ENCODE results near the gene FSTL4.

The FSTL4 gene

GRCh38 chr5:133384903-133385302 lies 227.4 kb downstream of the FSTL4 start:
- Histone ChIP-seq H3K9me3 (replicated peaks; ENCODE audit: insufficient read depth, low read length) (no peaks in the 10 kb centered on the region), H3K4me1 (ENCODE audit: low read length) (no peaks in the 10 kb centered on the region), H3K4me3 (ENCODE audit: low read length) (no peak overlapping the region), H3K79me2 (ENCODE audit: low read length) (no peaks in the 10 kb centered on the region), H3K9me2 (replicated peaks; ENCODE audit: insufficient read depth, low read length) (no peaks in the 10 kb centered on the region), H3K9ac (ENCODE audit: low read length) (no peak overlapping the region), H3K27me3 (replicated peaks; ENCODE audit: insufficient read depth, low read length) (no peaks in the 10 kb centered on the region), H4K20me1 (ENCODE audit: insufficient read depth, low read length) (no peaks in the 10 kb centered on the region), H3F3A (ENCODE audit: insufficient read depth, low read length) (no peaks in the 10 kb centered on the region), H3K4me2 (ENCODE audit: low read depth, low read length) (no peak overlapping the region), H3K36me3 (replicated peaks; ENCODE audit: insufficient read depth, low read length) (no peaks in the 10 kb centered on the region), H2AFZ (ENCODE audit: low read length) (no peak overlapping the region), H3K27ac (ENCODE audit: low read length) (no peak overlapping the region)
- TF ChIP-seq, protein P1, sequence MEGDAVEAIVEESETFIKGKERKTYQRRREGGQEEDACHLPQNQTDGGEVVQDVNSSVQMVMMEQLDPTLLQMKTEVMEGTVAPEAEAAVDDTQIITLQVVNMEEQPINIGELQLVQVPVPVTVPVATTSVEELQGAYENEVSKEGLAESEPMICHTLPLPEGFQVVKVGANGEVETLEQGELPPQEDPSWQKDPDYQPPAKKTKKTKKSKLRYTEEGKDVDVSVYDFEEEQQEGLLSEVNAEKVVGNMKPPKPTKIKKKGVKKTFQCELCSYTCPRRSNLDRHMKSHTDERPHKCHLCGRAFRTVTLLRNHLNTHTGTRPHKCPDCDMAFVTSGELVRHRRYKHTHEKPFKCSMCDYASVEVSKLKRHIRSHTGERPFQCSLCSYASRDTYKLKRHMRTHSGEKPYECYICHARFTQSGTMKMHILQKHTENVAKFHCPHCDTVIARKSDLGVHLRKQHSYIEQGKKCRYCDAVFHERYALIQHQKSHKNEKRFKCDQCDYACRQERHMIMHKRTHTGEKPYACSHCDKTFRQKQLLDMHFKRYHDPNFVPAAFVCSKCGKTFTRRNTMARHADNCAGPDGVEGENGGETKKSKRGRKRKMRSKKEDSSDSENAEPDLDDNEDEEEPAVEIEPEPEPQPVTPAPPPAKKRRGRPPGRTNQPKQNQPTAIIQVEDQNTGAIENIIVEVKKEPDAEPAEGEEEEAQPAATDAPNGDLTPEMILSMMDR (IDR thresholded peaks at IDR 0.05; ENCODE audit: low read length), result no peak
- TF ChIP-seq EZH2 (optimal IDR thresholded peaks at IDR 0.05; ENCODE audit: low read depth, low read length) (no peak), EZH2phosphoT487 (IDR thresholded peaks at IDR 0.05; ENCODE audit: low read length) (no peak)
- DNase-seq, result no peak

GRCh38 chr5:133384120-133384855 lies 228.1 kb downstream of the FSTL4 start:
- Histone ChIP-seq H3K79me2 (ENCODE audit: low read length) (no peaks in the 10 kb centered on the region), H3K27ac (ENCODE audit: low read length) (no peak overlapping the region), H3K9me2 (replicated peaks; ENCODE audit: insufficient read depth, low read length) (no peaks in the 10 kb centered on the region), H3K9ac (ENCODE audit: low read length) (no peak overlapping the region), H4K20me1 (ENCODE audit: insufficient read depth, low read length) (no peaks in the 10 kb centered on the region), H3K4me1 (ENCODE audit: low read length) (no peaks in the 10 kb centered on the region), H3K4me2 (ENCODE audit: low read depth, low read length) (no peak overlapping the region), H2AFZ (ENCODE audit: low read length) (no peak overlapping the region), H3F3A (ENCODE audit: insufficient read depth, low read length) (no peaks in the 10 kb centered on the region), H3K36me3 (replicated peaks; ENCODE audit: insufficient read depth, low read length) (no peaks in the 10 kb centered on the region), H3K27me3 (replicated peaks; ENCODE audit: insufficient read depth, low read length) (no peaks in the 10 kb centered on the region), H3K4me3 (ENCODE audit: low read length) (no peak overlapping the region), H3K9me3 (replicated peaks; ENCODE audit: insufficient read depth, low read length) (no peaks in the 10 kb centered on the region)
- no peak for TF ChIP-seq EZH2phosphoT487 (IDR thresholded peaks at IDR 0.05; ENCODE audit: low read length)
- no peak for TF ChIP-seq EZH2 (optimal IDR thresholded peaks at IDR 0.05; ENCODE audit: low read depth, low read length)
- TF ChIP-seq, protein P1 (IDR thresholded peaks at IDR 0.05; ENCODE audit: low read length), result no peak
- DNase-seq, result no peak

DNA sequence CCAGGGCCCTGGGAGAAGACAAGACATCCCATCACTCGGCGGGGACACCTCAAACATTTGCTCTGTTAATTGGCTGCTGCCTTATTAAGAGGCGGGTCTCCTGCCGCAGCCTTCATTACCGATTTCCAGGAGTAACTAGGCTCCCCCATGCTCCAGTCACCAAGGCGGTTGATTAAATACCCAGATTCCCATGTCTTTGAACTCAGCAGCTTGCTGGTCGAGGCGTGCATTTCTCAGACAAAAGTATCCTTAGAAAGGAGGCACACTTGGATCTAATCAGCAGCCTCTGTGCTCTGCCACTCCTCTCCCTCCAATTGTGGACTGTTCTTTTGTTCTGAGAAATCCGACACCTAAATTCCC lies 228.8 kb downstream of the FSTL4 start:
- Histone ChIP-seq H3F3A (ENCODE audit: insufficient read depth, low read length) (no peaks in the 10 kb centered on the region), H3K27me3 (replicated peaks; ENCODE audit: insufficient read depth, low read length) (no peaks in the 10 kb centered on the region), H3K9me3 (replicated peaks; ENCODE audit: insufficient read depth, low read length) (no peaks in the 10 kb centered on the region), H3K27ac (ENCODE audit: low read length) (no peak overlapping the region), H3K4me1 (ENCODE audit: low read length) (no peaks in the 10 kb centered on the region), H3K9me2 (replicated peaks; ENCODE audit: insufficient read depth, low read length) (no peaks in the 10 kb centered on the region), H4K20me1 (ENCODE audit: insufficient read depth, low read length) (no peaks in the 10 kb centered on the region), H3K4me2 (ENCODE audit: low read depth, low read length) (no peak overlapping the region), H3K36me3 (replicated peaks; ENCODE audit: insufficient read depth, low read length) (no peaks in the 10 kb centered on the region), H2AFZ (ENCODE audit: low read length) (no peak overlapping the region), H3K4me3 (ENCODE audit: low read length) (no peak overlapping the region), H3K79me2 (ENCODE audit: low read length) (no peaks in the 10 kb centered on the region), H3K9ac (ENCODE audit: low read length) (no peak overlapping the region)
- no peak for DNase-seq
- no peak for TF ChIP-seq EZH2phosphoT487 (IDR thresholded peaks at IDR 0.05; ENCODE audit: low read length)
- TF ChIP-seq, protein P1 (IDR thresholded peaks at IDR 0.05; ENCODE audit: low read length), result no peak
- TF ChIP-seq EZH2 (optimal IDR thresholded peaks at IDR 0.05; ENCODE audit: low read depth, low read length), result no peak
